CD14-positive monocyte (primary cell): ENCODE measurements around the gene LSM3. TPM values are rescaled to one million over a fixed set of nuclear protein-coding genes. Genes with fewer than 3 reads are reported as not detected.

Experiments
- DNase-seq, 3 donors: peaks; one replicate each; pipeline ENCODE4 v3.0.0-alpha.2; 2011 to 2022
- H2AFZ ChIP-seq: 2 replicates; pipeline ENCODE4 v1.6.0; 2012; ENCODE audit warnings: mild to moderate bottlenecking, low read depth, low read length, inconsistent platforms; ENCODE audit not compliant: insufficient read depth, poor library complexity, severe bottlenecking
- H3K27ac ChIP-seq, 2 donors: 1 replicate in 1 of 2; 2 replicates in 1 of 2; pipeline ENCODE4 v1.5.1; 2012 to 2013; ENCODE audit warnings: low read length in 2 of 2, control low read depth in 1 of 2, inconsistent platforms in 1 of 2, low read depth in 1 of 2, mild to moderate bottlenecking in 1 of 2
- H3K27me3 ChIP-seq, 2 donors: one replicate each; pipeline versions ENCODE4 v1.6.0 to v1.6.1; 2011 to 2013; ENCODE audit warnings: low read length in 2 of 2; ENCODE audit not compliant: control insufficient read depth in 2 of 2, insufficient read depth in 2 of 2
- H3K36me3 ChIP-seq, 2 donors: replicated peaks in 1 of 2; 1 replicate in 1 of 2; 2 replicates in 1 of 2; pipeline versions ENCODE4 v1.5.1 to v1.6.1; 2012 to 2013; ENCODE audit warnings: low read length in 2 of 2, control low read depth in 1 of 2, inconsistent platforms in 1 of 2, mild to moderate bottlenecking in 1 of 2; ENCODE audit not compliant: insufficient read depth in 2 of 2, control insufficient read depth in 1 of 2
- H3K4me1 ChIP-seq, 2 donors: 1 replicate in 1 of 2; 2 replicates in 1 of 2; pipeline versions ENCODE4 v1.5.1 to v1.6.1; 2012 to 2013; ENCODE audit warnings: low read length in 2 of 2, control low read depth in 1 of 2, inconsistent platforms in 1 of 2, mild to moderate bottlenecking in 1 of 2, moderate library complexity in 1 of 2; ENCODE audit not compliant: insufficient read depth in 2 of 2, control insufficient read depth in 1 of 2
- H3K4me2 ChIP-seq: replicated peaks from 2 replicates; pipeline ENCODE3; 2012; ENCODE audit warnings: low read length, moderate library complexity, mild to moderate bottlenecking; ENCODE audit not compliant: poor library complexity, severe bottlenecking; ENCODE audit errors: extremely low read depth
- H3K4me3 ChIP-seq, 3 experiments: fragments of 200-600 bp in 1 of 3; sonication (generic) in 1 of 3; replicated peaks in 1 of 3; 1 replicate in 2 of 3; 2 replicates in 1 of 3; pipeline ENCODE4 v1.5.1; 2011 to 2013; ENCODE audit warnings: low read length in 3 of 3, mild to moderate bottlenecking in 3 of 3, control low read depth in 2 of 3, low read depth in 2 of 3, inconsistent platforms in 1 of 3, moderate library complexity in 1 of 3
- H3K79me2 ChIP-seq: 2 replicates; pipeline ENCODE4 v1.6.0; 2012; ENCODE audit warnings: mild to moderate bottlenecking, control low read depth, inconsistent platforms, low read length, moderate library complexity; ENCODE audit not compliant: insufficient read depth
- H3K9ac ChIP-seq: 2 replicates; pipeline ENCODE4 v1.6.0; 2017; ENCODE audit warnings: low read length, mild to moderate bottlenecking; ENCODE audit not compliant: insufficient read depth, poor library complexity, severe bottlenecking
- H3K9me3 ChIP-seq, 2 donors: replicated peaks in 1 of 2; 1 replicate in 1 of 2; 2 replicates in 1 of 2; pipeline versions ENCODE4 v1.5.1 to v1.6.1; 2012 to 2013; ENCODE audit warnings: low read length in 2 of 2, control low read depth in 1 of 2; ENCODE audit not compliant: control insufficient read depth in 1 of 2, insufficient read depth in 1 of 2
- H4K20me1 ChIP-seq: 2 replicates; pipeline ENCODE4 v1.6.0; 2012; ENCODE audit warnings: mild to moderate bottlenecking, low read length, control low read depth, moderate library complexity; ENCODE audit not compliant: insufficient read depth
- H3K27ac Mint-ChIP-seq, 7 donors: one replicate each; pipeline ENCODE4 v1.8.0; 2020; ENCODE audit warnings: mild to moderate bottlenecking in 7 of 7, mixed read lengths in 7 of 7, moderate library complexity in 6 of 7, inconsistent platforms in 2 of 7
- H3K27me3 Mint-ChIP-seq, 3 donors: one replicate each; pipeline ENCODE4 v1.8.0; 2021 to 2022; ENCODE audit warnings: low read depth in 3 of 3, mild to moderate bottlenecking in 3 of 3, mixed read lengths in 3 of 3, moderate library complexity in 3 of 3, inconsistent platforms in 1 of 3
- H3K36me3 Mint-ChIP-seq, 2 donors: one replicate each; pipeline ENCODE4 v1.8.0; 2020; ENCODE audit warnings: mixed read lengths in 2 of 2, inconsistent platforms in 1 of 2, mild to moderate bottlenecking in 1 of 2
- H3K4me1 Mint-ChIP-seq: one replicate; pipeline ENCODE4 v1.8.0; 2020; ENCODE audit warnings: mild to moderate bottlenecking, mixed read lengths
- H3K4me3 Mint-ChIP-seq, 2 donors: one replicate each; pipeline ENCODE4 v1.8.0; 2020; ENCODE audit warnings: mild to moderate bottlenecking in 2 of 2, mixed read lengths in 2 of 2, moderate library complexity in 1 of 2
- H3K9me3 Mint-ChIP-seq, 7 donors: one replicate each; pipeline ENCODE4 v1.8.0; 2020 to 2022; ENCODE audit warnings: mixed read lengths in 7 of 7, mild to moderate bottlenecking in 6 of 7, moderate library complexity in 6 of 7, inconsistent platforms in 2 of 7
- CTCF ChIP-seq: fragments of 200-600 bp; IDR thresholded peaks from one replicate; pipeline ENCODE4 v1.8.0; 2022; ENCODE audit warnings: antibody characterized with exemption, mild to moderate bottlenecking
- WGBS: methylation state at CpG from one replicate; pipeline ENCODE4 v1.1.5; 2013; ENCODE audit warnings: missing lambda C conversion rate; ENCODE audit not compliant: insufficient coverage; 5-methylcytosine and 5-hydroxymethylcytosine counted together
- intact Hi-C, 2 donors: fragments of 100-400 bp; cut with micrococcal nuclease; formaldehyde crosslinking; loops; one replicate each; pipeline versions ENCODE4 v1.15.0 to v1.15.1; 2023
- polyA plus RNA-seq, 3 donors: library from polyadenylated mRNA; depleted of rRNA in 1 of 3; unstranded in 2 of 3; stranded (reverse) in 1 of 3; fragments of 300-500 nt in 2 of 3; fragments of >200 nt in 1 of 3; fragmentation: Illumina TruSeq in 2 of 3; gene quantifications; 1 replicate in 2 of 3; 2 replicates in 1 of 3; pipeline ENCODE4 v1.2.3, GENCODE V29; 2012 to 2021

LSM3 gene
- polyA plus RNA-seq, 3 donors, result 4.1 to 23.2 (median 19.8) TPM

GRCh38 chr3:14248849-14249523, 70.4 kb downstream of the LSM3 start:
- Histone ChIP-seq H3K27me3 (no peaks in the 10 kb centered on the region), H3K4me2 (no peak overlapping the region), H4K20me1 (no peaks in the 10 kb centered on the region), H3K36me3 (no peaks in the 10 kb centered on the region), H3K79me2 (no peaks in the 10 kb centered on the region), H2AFZ (no peak overlapping the region), H3K4me1 (no peaks in the 10 kb centered on the region), H3K4me3 (no peak overlapping the region), H3K9me3 (no peaks in the 10 kb centered on the region), H3K9ac (no peak overlapping the region), H3K27ac (no peak overlapping the region)
- Mint-ChIP-seq H3K4me1 (no peaks in the 10 kb centered on the region), H3K4me3 (no peak overlapping the region), H3K27me3 (peaks cover 0 to 3% (median 1%) of the 10 kb centered on the region in 3 donors), H3K36me3 (no peaks in the 10 kb centered on the region), H3K27ac (no peak overlapping the region), H3K9me3 (peaks cover 0 to 2% (median 0%) of the 10 kb centered on the region in 7 donors)
- DNase-seq, result no peak
- 100% methylated on average over 4 of the region's 5 CpGs for WGBS
- intact Hi-C loops, result no loop called here
- TF ChIP-seq CTCF, result no peak

Other genes with a start within 250 kb of the LSM3 start
- gene CHCHD4, start 53.9 kb upstream of the LSM3 start, polyA plus RNA-seq, result 10 to 100 TPM in 2 of 3 donors, 1 to 10 TPM in 1; 6.5 to 13.8 (median 13.6) TPM
- gene TMEM43, start 53.8 kb upstream of the LSM3 start, polyA plus RNA-seq, result 10 to 100 TPM; 55.4 to 69.7 (median 66.7) TPM
- gene XPC, start 216 bp upstream of the LSM3 start, polyA plus RNA-seq, result 10 to 100 TPM; 13.4 to 22.0 (median 15.5) TPM
- 100 to 1,000 TPM in 1 of 3 donors, 10 to 100 TPM in 2; 18.4 to 136 (median 24.5) TPM for gene SLC6A6, start 223.8 kb downstream of the LSM3 start, polyA plus RNA-seq